ENCODE results near the gene MLC1. TPM values are rescaled to one million over a fixed set of nuclear protein-coding genes. Genes with fewer than 3 reads are reported as not detected.
A peak's percentile ranks its signal among the peaks of the same experiment; 100 is the strongest.

Gene MLC1
- total RNA-seq, 6 experiments from 2014 or later, result 0.60 to 0.68 TPM; not detected in 4

DNA sequence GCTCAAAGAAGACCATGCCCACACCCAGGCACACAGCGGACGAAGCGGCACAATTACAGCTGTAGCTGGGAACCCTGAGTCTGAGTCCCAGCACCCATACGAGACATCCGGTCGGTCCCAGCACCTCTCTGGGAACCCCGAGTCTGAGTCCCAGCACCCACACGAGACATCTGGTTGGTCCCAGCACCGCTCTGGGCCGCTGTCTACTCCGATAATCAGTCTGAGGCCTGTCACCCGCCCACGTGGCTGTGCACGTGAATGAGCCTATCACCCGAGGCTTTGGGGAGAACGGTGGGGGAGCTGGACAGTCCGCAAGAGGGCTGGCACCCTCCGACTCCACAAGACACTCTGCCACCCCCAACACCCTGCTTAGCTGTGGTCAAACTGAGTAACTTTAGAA, 33.3 kb downstream of the MLC1 start:
- Histone ChIP-seq H3K4me1 (no peaks in the 10 kb centered on the region), H3K4me3 (no peak overlapping the region), H3K27ac (no peak overlapping the region), H3K27me3 (no peaks in the 10 kb centered on the region), H3K9me3 (no peaks in the 10 kb centered on the region), H3K36me3 (no peaks in the 10 kb centered on the region)
- intact Hi-C loops (cut with DNase I), result no loop called here
- 55% methylated on average over 4 of the region's 18 CpGs for WGBS (ENCODE audit: insufficient coverage, low coverage, low lambda C conversion rate, missing lambda C conversion rate)
- peak in 2 of 3 donors; percentile 4 to 11 for DNase-seq
- ATAC-seq, result no peak
- TF ChIP-seq POLR2A (IDR thresholded peaks at IDR 0.05), result no peak
- TF ChIP-seq, protein P1, sequence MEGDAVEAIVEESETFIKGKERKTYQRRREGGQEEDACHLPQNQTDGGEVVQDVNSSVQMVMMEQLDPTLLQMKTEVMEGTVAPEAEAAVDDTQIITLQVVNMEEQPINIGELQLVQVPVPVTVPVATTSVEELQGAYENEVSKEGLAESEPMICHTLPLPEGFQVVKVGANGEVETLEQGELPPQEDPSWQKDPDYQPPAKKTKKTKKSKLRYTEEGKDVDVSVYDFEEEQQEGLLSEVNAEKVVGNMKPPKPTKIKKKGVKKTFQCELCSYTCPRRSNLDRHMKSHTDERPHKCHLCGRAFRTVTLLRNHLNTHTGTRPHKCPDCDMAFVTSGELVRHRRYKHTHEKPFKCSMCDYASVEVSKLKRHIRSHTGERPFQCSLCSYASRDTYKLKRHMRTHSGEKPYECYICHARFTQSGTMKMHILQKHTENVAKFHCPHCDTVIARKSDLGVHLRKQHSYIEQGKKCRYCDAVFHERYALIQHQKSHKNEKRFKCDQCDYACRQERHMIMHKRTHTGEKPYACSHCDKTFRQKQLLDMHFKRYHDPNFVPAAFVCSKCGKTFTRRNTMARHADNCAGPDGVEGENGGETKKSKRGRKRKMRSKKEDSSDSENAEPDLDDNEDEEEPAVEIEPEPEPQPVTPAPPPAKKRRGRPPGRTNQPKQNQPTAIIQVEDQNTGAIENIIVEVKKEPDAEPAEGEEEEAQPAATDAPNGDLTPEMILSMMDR (IDR thresholded peaks at IDR 0.05), result no peak

DNA sequence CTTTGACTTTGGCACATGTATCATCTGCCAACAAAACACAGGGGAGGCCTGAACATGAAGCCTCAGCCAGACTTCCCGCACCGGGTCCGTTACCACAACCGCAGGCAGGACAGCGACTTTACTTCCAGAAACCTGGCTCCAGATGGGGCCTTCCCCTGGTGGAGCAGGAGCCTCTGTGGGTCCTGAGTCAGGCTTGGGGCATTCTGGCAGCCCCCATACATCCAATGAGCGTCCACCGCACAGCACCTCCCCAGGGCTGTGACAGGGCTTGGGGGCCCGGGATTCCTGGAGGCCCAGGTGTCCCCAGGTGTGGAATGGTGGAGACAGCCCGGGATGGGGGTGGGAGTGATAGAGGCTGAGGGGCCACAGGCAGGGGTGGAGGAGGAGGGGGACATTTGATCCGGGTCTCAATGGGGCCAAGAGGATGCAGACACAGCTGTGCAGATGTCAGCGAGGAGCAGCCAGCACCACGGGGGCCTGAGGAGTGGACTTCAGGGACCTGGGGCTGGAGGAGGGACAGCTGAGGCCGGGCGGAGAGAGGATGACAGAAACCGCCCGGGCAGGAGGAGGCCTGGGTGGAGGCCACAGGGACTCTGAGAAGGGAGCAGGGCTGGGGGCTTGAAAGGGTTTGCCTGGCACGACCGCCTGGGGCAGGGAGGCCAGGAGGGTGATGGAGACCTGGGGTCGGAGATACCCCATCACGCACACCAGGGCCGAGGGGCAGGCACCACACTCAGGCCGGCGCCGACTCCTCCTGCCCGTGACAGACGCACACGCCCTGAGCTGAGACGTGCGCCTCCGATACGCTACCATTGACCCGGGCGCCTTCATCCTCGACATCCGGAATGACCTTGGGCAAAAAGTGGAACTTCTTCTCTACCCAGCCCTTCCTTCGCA, 35.7 kb downstream of the MLC1 start:
- no peak for ATAC-seq
- Histone ChIP-seq H3K36me3 (no peaks in the 10 kb centered on the region), H3K27ac (no peak overlapping the region), H3K4me3 (no peak overlapping the region), H3K27me3 (no peaks in the 10 kb centered on the region), H3K4me1 (no peaks in the 10 kb centered on the region), H3K9me3 (no peaks in the 10 kb centered on the region)
- DNase-seq, result peak in 2 of 3 donors; percentile 11 to 51
- TF ChIP-seq POLR2A (IDR thresholded peaks at IDR 0.05), result no peak
- TF ChIP-seq, protein P1 (IDR thresholded peaks at IDR 0.05), result no peak
- intact Hi-C loops (cut with DNase I), result no loop called here
- WGBS (ENCODE audit: insufficient coverage, low coverage, low lambda C conversion rate, missing lambda C conversion rate), result 77% methylated on average over 12 of the region's 36 CpGs

DNA sequence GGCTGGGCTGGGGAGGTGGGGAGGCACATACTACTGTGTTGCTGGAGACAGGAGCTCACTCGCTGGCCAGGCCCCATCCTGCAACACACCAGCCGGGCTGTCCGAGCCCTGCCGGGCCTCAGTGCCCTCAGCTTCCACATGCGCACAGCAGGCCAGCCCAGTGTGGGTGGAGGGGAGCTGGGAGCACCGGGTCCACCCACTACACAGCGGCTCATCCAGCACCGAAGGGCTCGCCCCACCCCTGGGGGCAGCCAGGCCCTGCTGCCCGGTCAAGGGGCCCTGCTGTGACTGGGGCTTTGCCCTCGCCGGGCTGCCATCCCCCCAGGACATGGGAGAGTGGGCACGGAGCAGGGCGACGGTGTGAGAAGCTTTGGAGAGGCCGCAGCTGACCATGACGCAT, 36.4 kb downstream of the MLC1 start:
- H3K4me1 ChIP-seq, result no peaks in the 10 kb centered on the region
- ATAC-seq (peak in 1 of 4 donors; percentile 19), DNase-seq (peak in 2 of 3 donors; percentile 16 to 48)
- 79% methylated on average over 2 of the region's 17 CpGs for WGBS (ENCODE audit: insufficient coverage, low coverage, low lambda C conversion rate, missing lambda C conversion rate)
- H3K9me3 ChIP-seq, result no peaks in the 10 kb centered on the region
- H3K4me3 ChIP-seq, result no peak overlapping the region
- TF ChIP-seq, protein P1 (IDR thresholded peaks at IDR 0.05), result no peak
- no peak for TF ChIP-seq POLR2A (IDR thresholded peaks at IDR 0.05)
- intact Hi-C loops (cut with DNase I), result no loop called here
- H3K27ac ChIP-seq, result no peak overlapping the region
- no peaks in the 10 kb centered on the region for H3K27me3 ChIP-seq
- H3K36me3 ChIP-seq, result no peaks in the 10 kb centered on the region

DNA sequence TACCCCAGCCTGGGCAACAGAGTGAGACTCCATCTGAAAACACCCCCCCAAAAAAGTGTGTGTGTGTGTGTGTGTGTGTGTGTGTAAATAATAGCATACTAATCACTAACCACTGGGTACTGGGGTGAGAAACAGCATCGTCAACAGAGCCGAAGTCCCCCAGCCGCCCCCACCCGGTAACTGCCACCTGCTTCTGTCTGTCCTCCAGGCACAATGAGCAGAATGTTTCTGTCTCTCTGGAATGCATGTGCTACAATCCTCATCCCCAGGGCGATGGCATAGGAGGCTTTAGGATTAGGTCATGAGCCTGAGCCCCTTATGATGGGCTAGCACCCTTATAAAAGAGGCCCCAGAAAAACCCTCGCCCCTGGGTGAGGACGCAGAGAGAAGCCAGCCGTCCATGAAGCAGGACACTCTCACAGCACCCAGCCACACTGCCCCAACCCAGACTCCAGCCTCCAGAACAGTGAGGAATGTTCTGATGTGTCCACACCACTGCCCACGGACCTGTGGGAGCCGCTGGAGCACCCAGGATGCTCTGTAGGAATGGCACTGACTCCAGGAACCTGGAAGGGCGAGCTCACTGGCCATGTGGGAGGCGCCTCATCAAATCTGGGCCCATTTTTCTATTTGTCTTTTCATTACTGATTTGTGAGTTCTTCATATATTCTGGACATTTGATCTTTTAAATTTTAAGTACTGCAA, 37.0 kb downstream of the MLC1 start:
- ATAC-seq (no peak), DNase-seq (peak in 2 of 3 donors; percentile 1 to 10)
- Histone ChIP-seq H3K27me3 (no peaks in the 10 kb centered on the region), H3K9me3 (no peaks in the 10 kb centered on the region), H3K4me3 (no peak overlapping the region), H3K4me1 (no peaks in the 10 kb centered on the region), H3K27ac (no peak overlapping the region), H3K36me3 (no peaks in the 10 kb centered on the region)
- no peak for TF ChIP-seq POLR2A (IDR thresholded peaks at IDR 0.05)
- TF ChIP-seq, protein P1 (IDR thresholded peaks at IDR 0.05), result no peak
- intact Hi-C loops (cut with DNase I), result no loop called here
- WGBS (ENCODE audit: insufficient coverage, low coverage, low lambda C conversion rate, missing lambda C conversion rate), result 77% methylated on average over 6 of the region's 12 CpGs
